Transverse colon (tissue), 3 donors: Measurements from ENCODE around the gene SOD3.

ENCODE experiments used
- EP300 ChIP-seq: sonication (generic); formaldehyde crosslinking; IDR thresholded peaks from one replicate; pipeline ENCODE4 v1.6.1; 2017; ENCODE audit warnings: antibody characterized with exemption, low read depth
- TF ChIP-seq, protein P1 (sequence below), 5 experiments: fragments of 200-600 bp in 3 of 5; fragments of 450-650 bp in 2 of 5; sonication (generic) in 3 of 5; IDR thresholded peaks; 1 replicate in 2 of 5; 2 replicates in 3 of 5; pipeline ENCODE4 v1.5.1; 2016 to 2017; ENCODE audit warnings: antibody characterized with exemption in 5 of 5, inconsistent platforms in 3 of 5, mild to moderate bottlenecking in 2 of 5, moderate library complexity in 1 of 5

DNA sequence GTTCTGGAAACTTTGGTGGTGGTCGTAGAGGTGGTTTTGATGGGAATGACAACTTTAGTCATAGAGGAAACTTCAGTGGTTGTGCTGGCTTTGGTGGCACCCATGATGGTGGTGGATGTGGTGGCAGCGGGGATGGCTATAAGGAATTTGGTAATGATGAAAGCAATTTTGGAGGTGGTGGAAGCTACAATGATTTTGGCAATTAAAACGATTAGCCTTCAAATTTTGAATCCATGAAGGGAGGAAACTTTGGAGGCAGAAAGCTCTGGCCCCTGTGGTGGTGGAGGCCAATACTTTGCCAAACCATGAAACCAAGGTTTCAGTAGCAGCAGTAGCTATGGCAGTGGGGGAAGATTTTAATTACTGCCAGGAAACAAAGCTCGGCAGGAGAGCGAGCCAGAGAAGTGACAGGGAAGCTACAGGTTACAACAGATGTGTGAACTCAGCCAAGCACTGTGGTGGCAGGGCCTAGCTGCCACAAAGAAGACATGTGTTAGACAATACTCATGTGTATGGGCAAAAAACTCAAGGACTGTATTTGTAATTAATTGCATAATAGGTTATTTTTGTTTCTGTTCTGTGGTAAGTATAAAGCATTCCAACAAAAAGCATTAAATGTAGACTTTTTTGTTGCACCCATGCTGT is 23.2 kb upstream of the SOD3 start:
- TF ChIP-seq, protein P1, sequence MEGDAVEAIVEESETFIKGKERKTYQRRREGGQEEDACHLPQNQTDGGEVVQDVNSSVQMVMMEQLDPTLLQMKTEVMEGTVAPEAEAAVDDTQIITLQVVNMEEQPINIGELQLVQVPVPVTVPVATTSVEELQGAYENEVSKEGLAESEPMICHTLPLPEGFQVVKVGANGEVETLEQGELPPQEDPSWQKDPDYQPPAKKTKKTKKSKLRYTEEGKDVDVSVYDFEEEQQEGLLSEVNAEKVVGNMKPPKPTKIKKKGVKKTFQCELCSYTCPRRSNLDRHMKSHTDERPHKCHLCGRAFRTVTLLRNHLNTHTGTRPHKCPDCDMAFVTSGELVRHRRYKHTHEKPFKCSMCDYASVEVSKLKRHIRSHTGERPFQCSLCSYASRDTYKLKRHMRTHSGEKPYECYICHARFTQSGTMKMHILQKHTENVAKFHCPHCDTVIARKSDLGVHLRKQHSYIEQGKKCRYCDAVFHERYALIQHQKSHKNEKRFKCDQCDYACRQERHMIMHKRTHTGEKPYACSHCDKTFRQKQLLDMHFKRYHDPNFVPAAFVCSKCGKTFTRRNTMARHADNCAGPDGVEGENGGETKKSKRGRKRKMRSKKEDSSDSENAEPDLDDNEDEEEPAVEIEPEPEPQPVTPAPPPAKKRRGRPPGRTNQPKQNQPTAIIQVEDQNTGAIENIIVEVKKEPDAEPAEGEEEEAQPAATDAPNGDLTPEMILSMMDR (IDR thresholded peaks at IDR 0.05) = no peak
- TF ChIP-seq EP300 = no peak
